GM18861 (cell line): ENCODE data around the gene ZBTB6.

Experiments
- ATAC-seq: cut with Tn5 transposase; IDR thresholded peaks from one replicate; pipeline ENCODE4 v1.9.1; 2021; ENCODE audit not compliant: unreplicated experiment

ZBTB6 gene, protein sequence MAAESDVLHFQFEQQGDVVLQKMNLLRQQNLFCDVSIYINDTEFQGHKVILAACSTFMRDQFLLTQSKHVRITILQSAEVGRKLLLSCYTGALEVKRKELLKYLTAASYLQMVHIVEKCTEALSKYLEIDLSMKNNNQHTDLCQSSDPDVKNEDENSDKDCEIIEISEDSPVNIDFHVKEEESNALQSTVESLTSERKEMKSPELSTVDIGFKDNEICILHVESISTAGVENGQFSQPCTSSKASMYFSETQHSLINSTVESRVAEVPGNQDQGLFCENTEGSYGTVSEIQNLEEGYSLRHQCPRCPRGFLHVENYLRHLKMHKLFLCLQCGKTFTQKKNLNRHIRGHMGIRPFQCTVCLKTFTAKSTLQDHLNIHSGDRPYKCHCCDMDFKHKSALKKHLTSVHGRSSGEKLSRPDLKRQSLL

DNA sequence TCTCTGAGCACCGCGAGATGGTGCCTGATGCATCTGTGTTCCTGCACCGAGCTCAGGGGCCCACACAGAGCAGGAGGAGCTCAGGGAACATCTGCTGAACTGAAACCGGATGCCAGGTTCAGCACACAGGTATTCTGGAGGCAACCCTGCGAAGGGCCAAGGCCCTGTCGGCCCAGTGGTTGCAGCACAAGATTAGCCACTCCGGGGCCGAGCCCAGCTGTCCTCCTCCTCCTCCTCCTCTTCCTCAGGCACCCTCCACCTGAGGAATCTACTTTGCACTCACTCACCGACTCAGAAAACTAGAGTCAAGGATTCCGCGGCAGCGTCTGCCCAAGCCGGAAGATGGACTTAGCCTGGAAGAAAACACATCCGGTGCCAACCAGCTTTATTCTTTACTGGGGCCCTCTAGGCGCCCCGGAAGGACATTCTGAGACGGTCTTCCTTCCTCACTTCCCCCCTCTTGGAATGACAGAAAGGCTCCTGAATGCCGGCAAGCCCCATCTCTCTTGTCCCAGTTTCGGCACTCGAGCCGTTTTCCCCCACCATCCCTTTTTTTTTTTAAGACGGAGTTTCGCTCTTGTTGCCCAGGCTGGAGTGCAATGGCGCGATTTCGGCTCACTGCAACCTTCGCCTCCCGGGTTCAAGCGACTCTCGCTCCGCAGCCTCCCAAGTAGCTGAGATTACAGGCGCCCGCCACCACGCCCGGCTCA is at the start of gene ZBTB6:
Gene ZBTB6 (minus strand): TSS at position 360 of the 710 bp plus-strand sequence. CDS start 1,251 bp downstream, outside the sequence.
- peak; percentile 87 for ATAC-seq

DNA sequence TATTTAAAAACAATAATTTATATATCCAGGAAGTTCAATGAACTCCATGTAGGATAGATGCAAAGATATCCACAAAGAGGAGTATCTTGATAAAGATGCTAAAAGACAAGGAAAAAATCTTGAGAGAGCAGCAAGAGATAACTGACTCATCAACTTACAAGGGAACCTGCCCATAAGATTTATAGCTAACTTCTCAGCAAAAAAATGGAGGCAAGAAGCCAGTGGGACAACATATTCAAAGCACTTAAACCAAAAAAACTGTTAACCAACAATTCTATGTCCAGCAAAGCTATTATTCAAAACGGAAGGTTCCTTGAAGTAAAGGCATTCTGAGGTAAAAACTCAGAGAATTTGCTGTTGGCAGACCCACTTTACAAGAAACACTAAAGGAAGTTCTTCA is 48.0 kb upstream of the ZBTB6 start:
- no peak for ATAC-seq

DNA sequence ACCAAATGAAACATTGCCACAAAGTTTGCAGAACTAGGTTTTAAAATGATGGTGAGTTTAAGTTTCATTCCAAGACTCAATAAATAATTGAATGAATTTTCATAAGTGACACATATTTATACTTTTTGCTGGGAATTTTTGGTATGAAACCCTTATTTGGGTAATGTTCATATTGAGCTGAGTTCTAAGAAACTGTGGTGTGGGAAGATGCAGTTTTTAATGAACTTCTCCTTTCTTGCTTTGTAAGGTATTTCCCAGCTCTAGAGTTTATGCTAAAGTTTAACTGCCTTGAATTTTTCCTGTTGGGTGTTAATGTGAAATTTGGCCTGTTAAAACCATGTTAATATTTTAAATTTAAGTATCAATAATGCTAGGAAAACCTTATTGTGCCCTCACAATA is 42.8 kb upstream of the ZBTB6 start:
- no peak for ATAC-seq

DNA sequence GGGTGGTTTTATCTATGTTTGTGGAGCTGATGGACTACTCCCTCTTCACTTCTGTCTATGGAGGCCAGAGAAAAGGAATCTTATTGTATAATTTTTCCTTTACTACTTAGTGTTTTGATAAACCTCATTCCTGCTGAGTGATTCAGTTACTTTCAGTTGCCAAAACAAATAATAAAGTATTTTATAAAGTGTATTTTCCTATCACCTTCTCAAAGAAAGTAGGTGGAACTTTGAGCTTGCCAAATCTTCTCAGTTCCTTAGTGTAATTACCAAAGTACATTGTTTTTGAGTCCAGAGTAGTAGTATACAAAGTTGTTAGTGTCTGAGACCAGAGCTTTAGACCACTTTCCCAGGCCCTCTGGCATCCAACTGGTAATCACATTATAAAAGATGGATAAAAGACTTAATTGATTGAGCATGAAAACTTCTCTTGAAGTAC is 41.1 kb upstream of the ZBTB6 start:
- no peak for ATAC-seq

DNA sequence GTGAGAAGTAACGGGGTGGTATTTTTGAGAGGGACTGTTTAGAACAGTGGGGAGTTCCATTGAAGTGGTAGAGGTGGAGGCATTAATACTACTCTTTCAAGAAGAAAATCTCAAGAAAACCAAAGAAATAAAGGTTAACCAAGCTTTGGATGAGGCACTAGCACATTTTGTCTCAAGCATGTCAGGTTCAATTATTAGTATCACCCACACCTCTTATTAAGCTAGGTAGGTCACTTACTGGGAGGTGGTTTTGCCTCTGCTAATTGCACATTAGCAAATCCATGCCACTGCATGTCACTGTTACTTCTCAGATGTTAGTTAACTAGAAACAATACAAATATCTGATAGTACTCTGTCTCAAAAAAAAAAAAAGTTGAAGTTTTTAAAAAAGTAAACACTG is 37.9 kb upstream of the ZBTB6 start:
- ATAC-seq, result no peak

GRCh38 chr9:122950263-122950662 is 37.1 kb upstream of the ZBTB6 start:
- ATAC-seq, result no peak

DNA sequence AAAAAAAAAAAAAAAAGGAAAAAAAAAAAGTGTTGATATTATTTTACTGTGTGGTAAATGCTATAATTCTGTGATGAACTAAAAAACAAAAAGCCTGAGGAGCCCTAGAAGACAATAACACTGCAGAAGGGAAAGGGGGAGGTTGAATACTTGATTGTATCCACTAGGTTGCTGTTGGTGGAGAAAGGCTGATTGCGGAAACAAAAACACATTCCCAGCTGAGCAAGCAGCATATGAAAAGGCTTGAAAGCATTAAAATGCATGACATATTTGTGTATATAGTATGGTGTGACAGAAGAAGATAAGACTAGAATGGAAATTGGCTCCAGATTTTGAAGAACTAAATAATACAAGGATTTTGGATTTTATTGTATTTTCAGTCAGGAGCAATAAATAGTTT is 36.6 kb upstream of the ZBTB6 start:
- ATAC-seq, result no peak

DNA sequence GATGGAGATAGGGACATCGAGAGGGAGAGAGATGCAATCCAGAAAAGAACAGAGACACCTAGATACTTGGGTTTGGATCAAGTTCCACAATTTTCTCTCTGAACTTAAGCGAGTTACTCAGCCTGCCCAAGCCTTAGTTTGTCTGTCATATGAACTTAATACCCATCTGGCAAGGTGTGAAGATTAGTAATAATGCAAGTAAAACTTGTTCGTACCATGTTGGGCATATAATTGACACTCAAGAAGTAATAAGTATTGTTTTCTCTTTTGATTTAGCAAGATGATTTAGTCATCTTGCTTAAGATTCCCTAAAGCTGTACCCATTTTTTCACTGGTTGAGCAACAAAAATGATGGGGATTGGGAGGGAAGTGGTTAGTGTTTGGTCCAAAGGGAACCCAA is 35.2 kb upstream of the ZBTB6 start:
- ATAC-seq, result no peak

- no peak for ATAC-seq
Observed at GRCh38 chr9:122946461-122947005, 33.4 kb upstream of the ZBTB6 start.

- ATAC-seq, result no peak
Observed at GRCh38 chr9:122944960-122945888, 32.1 kb upstream of the ZBTB6 start.

DNA sequence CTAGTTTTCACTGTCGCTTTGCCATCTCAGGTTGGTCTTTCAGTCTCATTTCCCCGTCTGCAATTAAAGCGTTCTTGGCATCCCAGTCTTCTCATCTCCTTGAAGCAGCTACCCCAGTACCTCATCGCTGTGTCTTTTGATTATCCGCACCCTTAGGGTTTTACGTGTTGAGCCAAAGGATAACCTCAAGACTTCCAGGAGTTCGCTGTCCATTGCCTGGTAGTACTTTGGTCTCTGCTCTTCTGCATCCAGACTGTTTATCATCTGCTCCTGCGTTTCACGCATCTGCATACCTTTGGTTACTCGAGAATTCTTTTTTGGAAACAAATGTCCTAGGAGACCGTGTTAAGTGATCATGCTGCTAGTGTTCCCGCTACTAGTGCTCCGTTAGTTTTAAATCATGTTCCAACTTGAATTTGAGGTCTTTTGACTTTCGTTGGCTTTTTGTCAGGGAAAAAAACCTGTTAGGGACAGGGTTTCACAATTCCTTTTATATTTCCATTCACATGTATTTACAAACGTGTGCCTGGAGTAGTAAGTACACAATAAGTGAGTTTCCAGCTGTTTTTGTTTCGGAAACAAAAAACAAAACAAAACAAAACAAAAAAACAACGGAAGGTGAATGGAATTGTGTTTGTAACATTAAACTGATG is 28.6 kb upstream of the ZBTB6 start:
- ATAC-seq, result no peak

GRCh38 chr9:122940749-122941581 is 27.8 kb upstream of the ZBTB6 start, which contains the start of gene RABGAP1:
TSS of gene RABGAP1 (plus strand) at chr9:122941020. CDS start at chr9:122957060, 16,040 bp downstream.
- ATAC-seq, result peak; percentile 95

- no peak for ATAC-seq
Observed at GRCh38 chr9:122940454-122940748, 27.3 kb upstream of the ZBTB6 start.

- ATAC-seq, result no peak
Observed at GRCh38 chr9:122939601-122940000, 26.5 kb upstream of the ZBTB6 start.

- no peak for ATAC-seq
Observed at GRCh38 chr9:122936883-122937282, 23.8 kb upstream of the ZBTB6 start.

DNA sequence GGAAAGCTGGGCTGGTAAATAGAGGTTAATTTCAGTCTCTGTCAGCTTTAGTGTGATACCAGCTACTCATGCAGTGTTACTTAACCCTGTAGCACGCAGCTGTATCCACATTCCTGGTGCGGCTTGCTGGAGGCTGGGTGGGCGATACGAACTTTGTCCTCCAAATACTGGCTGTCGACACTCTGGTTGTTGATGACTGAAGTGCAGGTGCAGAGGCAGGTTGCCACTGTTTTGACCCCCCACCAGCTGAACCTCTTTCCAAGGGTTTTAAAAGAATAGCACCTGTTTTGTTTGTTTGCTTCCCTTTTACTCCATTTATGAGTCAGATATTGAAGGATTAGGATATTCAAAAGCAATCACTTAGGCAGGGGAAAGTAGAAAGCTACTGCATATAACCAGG is 23.3 kb upstream of the ZBTB6 start:
- no peak for ATAC-seq

DNA sequence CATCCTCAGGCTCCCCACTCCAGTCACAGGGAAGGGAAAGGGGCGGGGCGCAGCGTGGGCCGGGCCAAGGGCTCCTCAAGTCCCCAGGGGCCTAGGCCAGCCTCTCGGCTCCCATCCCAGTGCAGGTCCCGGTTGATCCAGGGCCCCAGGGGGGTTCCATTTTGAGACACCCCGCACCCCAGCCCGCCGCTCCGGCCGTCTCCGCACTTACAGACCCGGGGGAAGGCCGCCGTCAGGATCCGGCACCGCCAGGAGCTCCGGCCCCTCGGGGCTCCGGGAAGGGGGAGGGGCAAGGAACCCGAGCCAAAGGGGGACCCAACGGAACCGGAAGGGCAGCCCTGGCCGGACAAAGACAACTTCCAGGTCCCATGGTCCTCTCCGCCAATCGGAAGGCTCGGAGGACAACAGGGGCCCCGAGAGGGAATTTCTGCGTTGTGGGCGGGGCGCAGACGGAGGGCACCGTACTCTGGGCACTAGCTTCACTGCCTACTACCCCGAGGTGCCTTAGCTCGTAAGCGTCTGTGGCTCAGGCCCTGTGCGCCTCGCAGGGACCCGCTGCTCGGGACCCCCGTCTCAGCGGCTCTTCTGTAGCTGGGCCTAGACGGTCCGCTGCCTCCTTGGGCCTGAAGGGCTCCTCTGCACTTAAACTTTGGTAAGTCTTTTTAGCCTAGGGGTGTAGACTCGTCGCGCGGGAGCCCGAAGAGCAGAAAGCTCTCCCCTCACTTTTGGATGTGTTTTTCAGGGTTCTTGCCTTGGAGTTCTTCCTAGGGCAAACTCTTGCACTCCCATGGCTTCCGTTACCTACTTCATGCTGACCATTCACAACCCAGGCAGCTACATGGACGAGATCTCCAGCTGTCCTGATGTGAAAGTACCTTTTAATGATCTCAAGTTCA is 18.4 kb upstream of the ZBTB6 start, which contains the start of gene ZBTB26:
Gene ZBTB26 (minus strand): TSS at position 287 of the 896 bp plus-strand sequence. CDS start 11,578 bp downstream, outside the sequence.
- ATAC-seq, result peak; percentile 90

- peak; percentile 17 for ATAC-seq
Observed at GRCh38 chr9:122930541-122931225, 17.6 kb upstream of the ZBTB6 start.
